ENCODE results near the gene RPL38. TPM values are rescaled to one million over a fixed set of nuclear protein-coding genes. Genes with fewer than 3 reads are reported as not detected.

The RPL38 gene
- total RNA-seq, 3 donors from 2014 or later (not counting 1 experiment from before 2014, with no cell fraction given): 560 to 802 (median 759) TPM

- intact Hi-C loops (cut with micrococcal nuclease): no loop called here
- Mint-ChIP-seq H3K27ac (no peak overlapping the region), H3K4me3 (no peak overlapping the region), H3K4me1 (no peaks in the 10 kb centered on the region), H3K9me3 (no peaks in the 10 kb centered on the region), H3K36me3 (no peaks in the 10 kb centered on the region), H3K27me3 (ENCODE audit: low read depth in 2 of 2) (peaks cover 9 to 15% of the 10 kb centered on the region in 2 donors)
- no peak for TF ChIP-seq CTCF (IDR thresholded peaks at IDR 0.05)
- 89% methylated on average over 9 of the region's 9 CpGs for WGBS (ENCODE audit: insufficient coverage)
- Histone ChIP-seq H3K27ac (ENCODE audit: low read length) (no peak overlapping the region), H3K27me3 (ENCODE audit: control insufficient read depth, insufficient read depth, low read length) (no peaks in the 10 kb centered on the region), H3K4me3 (ENCODE audit: low read length) (no peak overlapping the region), H3K4me1 (ENCODE audit: control insufficient read depth, insufficient read depth, low read length) (no peaks in the 10 kb centered on the region), H3K9me3 (ENCODE audit: control insufficient read depth, insufficient read depth, low read length) (no peaks in the 10 kb centered on the region), H3K36me3 (ENCODE audit: control insufficient read depth, insufficient read depth, low read length) (no peaks in the 10 kb centered on the region)
- ATAC-seq (no peak), DNase-seq (no peak)
These were observed 46.1 kb upstream of the RPL38 start for GRCh38 chr17:74157366-74157765.

DNA sequence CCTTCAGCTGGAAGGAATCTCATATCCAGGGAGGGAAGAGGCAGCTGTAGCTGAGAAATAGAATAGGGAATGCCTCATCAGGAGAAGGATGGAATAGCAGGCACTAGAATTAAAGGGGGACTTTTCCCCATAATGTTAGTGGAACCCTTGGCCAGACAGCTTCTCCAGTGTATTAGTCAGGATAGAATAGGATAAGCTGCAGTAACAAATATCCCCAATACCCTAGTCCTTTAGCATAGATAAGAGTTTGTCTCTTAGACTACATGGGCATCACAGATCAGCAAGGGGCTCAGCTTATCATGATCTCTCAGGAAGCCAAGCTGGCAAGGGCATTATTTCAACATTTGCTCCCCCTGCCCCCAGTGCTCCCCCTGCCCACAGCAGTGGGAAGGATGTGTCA, 44.7 kb upstream of the RPL38 start:
- intact Hi-C loops (cut with micrococcal nuclease): no loop called here
- Histone ChIP-seq H3K36me3 (ENCODE audit: control insufficient read depth, insufficient read depth, low read length) (no peaks in the 10 kb centered on the region), H3K4me1 (ENCODE audit: control insufficient read depth, insufficient read depth, low read length) (no peaks in the 10 kb centered on the region), H3K27me3 (ENCODE audit: control insufficient read depth, insufficient read depth, low read length) (no peaks in the 10 kb centered on the region), H3K4me3 (ENCODE audit: low read length) (no peak overlapping the region), H3K27ac (ENCODE audit: low read length) (no peak overlapping the region), H3K9me3 (ENCODE audit: control insufficient read depth, insufficient read depth, low read length) (no peaks in the 10 kb centered on the region)
- Mint-ChIP-seq H3K4me3 (no peak overlapping the region), H3K36me3 (no peaks in the 10 kb centered on the region), H3K27me3 (ENCODE audit: low read depth in 2 of 2) (peaks cover 9 to 15% of the 10 kb centered on the region in 2 donors), H3K9me3 (no peaks in the 10 kb centered on the region), H3K4me1 (no peaks in the 10 kb centered on the region), H3K27ac (no peak overlapping the region)
- TF ChIP-seq CTCF (IDR thresholded peaks at IDR 0.05): no peak
- ATAC-seq (no peak), DNase-seq (no peak)

DNA sequence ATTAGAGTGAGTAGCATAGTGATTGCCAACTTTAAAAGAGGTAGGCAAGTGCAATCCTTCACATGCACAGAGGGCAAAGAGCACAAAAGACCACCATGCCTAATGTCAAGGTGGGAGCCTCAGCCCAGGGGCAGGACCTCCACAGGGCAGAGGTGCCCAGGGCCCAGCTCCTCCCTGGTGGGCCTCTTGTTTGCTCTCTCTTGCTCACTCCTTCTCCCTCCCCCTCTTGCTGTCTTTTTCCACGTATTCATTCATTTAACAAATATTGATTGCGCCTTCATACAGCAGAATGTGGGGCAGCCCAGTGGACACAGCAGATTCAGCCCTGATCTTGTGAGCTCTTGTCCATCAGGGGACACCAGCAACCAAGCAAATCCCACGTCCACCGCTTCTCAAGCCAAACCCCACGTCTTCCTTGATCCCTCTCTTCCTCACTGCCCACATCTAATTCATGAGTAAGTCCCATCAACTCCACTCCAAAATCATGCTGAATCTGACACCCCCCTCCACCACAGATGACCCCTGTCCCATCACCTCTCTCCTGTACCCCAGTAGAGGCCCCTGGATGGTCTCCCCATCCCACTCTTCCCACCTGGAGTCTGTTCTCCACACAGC, 44.1 kb upstream of the RPL38 start:
- intact Hi-C loops (cut with micrococcal nuclease): no loop called here
- no peaks in the 10 kb centered on the region for H3K4me1 Mint-ChIP-seq
- no peak overlapping the region for H3K27ac Mint-ChIP-seq

More for the DNA sequence above, 44.1 kb upstream of the RPL38 start:
- H3K4me3 ChIP-seq (ENCODE audit: low read length): no peak overlapping the region
- no peaks in the 10 kb centered on the region for H3K27me3 ChIP-seq (ENCODE audit: control insufficient read depth, insufficient read depth, low read length)
- no peaks in the 10 kb centered on the region for H3K36me3 ChIP-seq (ENCODE audit: control insufficient read depth, insufficient read depth, low read length)
- 78% methylated on average over 5 of the region's 5 CpGs for WGBS (ENCODE audit: insufficient coverage)
- H3K27ac ChIP-seq (ENCODE audit: low read length): no peak overlapping the region
- Mint-ChIP-seq H3K36me3 (no peaks in the 10 kb centered on the region), H3K9me3 (no peaks in the 10 kb centered on the region), H3K4me3 (no peak overlapping the region), H3K27me3 (ENCODE audit: low read depth in 2 of 2) (peaks cover 9 to 15% of the 10 kb centered on the region in 2 donors)
- no peaks in the 10 kb centered on the region for H3K9me3 ChIP-seq (ENCODE audit: control insufficient read depth, insufficient read depth, low read length)
- no peak for ATAC-seq
- no peaks in the 10 kb centered on the region for H3K4me1 ChIP-seq (ENCODE audit: control insufficient read depth, insufficient read depth, low read length)
- DNase-seq: no peak
- TF ChIP-seq CTCF (IDR thresholded peaks at IDR 0.05): no peak

Data from natural killer cell (primary cell).